H9 (cell line): ENCODE measurements around the gene ZNF530. TPM values are rescaled to one million over a fixed set of nuclear protein-coding genes. Genes with fewer than 3 reads are reported as not detected.

Source experiments
- DNase-seq: peaks from one replicate; pipeline ENCODE4 v3.0.0-alpha.2; 2017
- H2AFZ ChIP-seq: one replicate; pipeline ENCODE4 v1.6.1; 2013; ENCODE audit warnings: mild to moderate bottlenecking, low read length, control low read depth, moderate library complexity
- H2AK5ac ChIP-seq: 2 replicates; pipeline ENCODE4 v1.6.1; 2013; ENCODE audit warnings: low read length, control low read depth, mixed read lengths; ENCODE audit not compliant: insufficient read length
- H2BK120ac ChIP-seq: one replicate; pipeline ENCODE4 v1.6.1; 2013; ENCODE audit warnings: low read depth, mild to moderate bottlenecking, low read length, control low read depth, inconsistent platforms; ENCODE audit not compliant: poor library complexity, severe bottlenecking
- H2BK12ac ChIP-seq: 2 replicates; pipeline ENCODE4 v1.6.1; 2013; ENCODE audit warnings: low read length, control low read depth, mixed read lengths, low read depth; ENCODE audit not compliant: insufficient read length
- H2BK15ac ChIP-seq: 2 replicates; pipeline ENCODE4 v1.6.1; 2013; ENCODE audit warnings: low read depth, low read length, control low read depth
- H2BK20ac ChIP-seq: one replicate; pipeline ENCODE4 v1.6.1; 2013; ENCODE audit warnings: low read depth, mild to moderate bottlenecking, low read length, control low read depth, inconsistent platforms; ENCODE audit not compliant: poor library complexity, severe bottlenecking
- H2BK5ac ChIP-seq: 2 replicates; pipeline ENCODE4 v1.6.1; 2013; ENCODE audit warnings: low read length, control low read depth, mixed read lengths; ENCODE audit not compliant: insufficient read length
- H3K14ac ChIP-seq: 2 replicates; pipeline ENCODE4 v1.6.1; 2013; ENCODE audit warnings: low read length, control low read depth; ENCODE audit not compliant: insufficient read depth
- H3K18ac ChIP-seq: 2 replicates; pipeline ENCODE4 v1.6.1; 2013; ENCODE audit warnings: low read depth, mild to moderate bottlenecking, mixed read lengths, low read length, control low read depth; ENCODE audit not compliant: insufficient read length
- H3K23ac ChIP-seq: 2 replicates; pipeline ENCODE4 v1.6.1; 2013; ENCODE audit warnings: low read length, control low read depth, mixed read lengths, low read depth; ENCODE audit not compliant: insufficient read length
- H3K23me2 ChIP-seq: 2 replicates; pipeline ENCODE4 v1.6.1; 2013; ENCODE audit warnings: low read depth, mild to moderate bottlenecking, mixed read lengths, low read length, control low read depth; ENCODE audit not compliant: insufficient read length, poor library complexity, severe bottlenecking
- H3K27ac ChIP-seq: 2 replicates; pipeline ENCODE4 v1.5.1; 2013; ENCODE audit warnings: low read length, control low read depth, mixed read lengths, low read depth; ENCODE audit not compliant: insufficient read length
- H3K27me3 ChIP-seq: 2 replicates; pipeline ENCODE4 v1.6.1; 2013; ENCODE audit warnings: low read length, control low read depth, inconsistent platforms; ENCODE audit not compliant: insufficient read depth
- H3K4ac ChIP-seq: 2 replicates; pipeline ENCODE4 v1.6.1; 2013; ENCODE audit warnings: low read depth, mild to moderate bottlenecking, control low read depth, inconsistent platforms, low read length, moderate library complexity
- H3K4me1 ChIP-seq: 2 replicates; pipeline ENCODE4 v1.6.1; 2013; ENCODE audit warnings: low read length, control low read depth, inconsistent platforms; ENCODE audit not compliant: insufficient read depth
- H3K4me2 ChIP-seq: 2 replicates; pipeline ENCODE4 v1.6.1; 2013; ENCODE audit warnings: low read length, control low read depth, mixed read lengths; ENCODE audit not compliant: insufficient read length, insufficient read depth
- H3K56ac ChIP-seq: 2 replicates; pipeline ENCODE4 v1.6.1; 2013; ENCODE audit warnings: low read depth, mild to moderate bottlenecking, mixed read lengths, low read length, control low read depth; ENCODE audit not compliant: insufficient read length
- H3K79me1 ChIP-seq: 2 replicates; pipeline ENCODE4 v1.6.1; 2013; ENCODE audit warnings: low read depth, mild to moderate bottlenecking, moderate library complexity, low read length, control low read depth, inconsistent platforms; ENCODE audit not compliant: insufficient read depth, poor library complexity, severe bottlenecking
- H3K79me2 ChIP-seq: 2 replicates; pipeline ENCODE4 v1.6.1; 2013; ENCODE audit warnings: low read length, control low read depth, inconsistent platforms; ENCODE audit not compliant: insufficient read depth
- H3K9ac ChIP-seq: 2 replicates; pipeline ENCODE4 v1.6.1; 2013; ENCODE audit warnings: low read length, control low read depth, mixed read lengths; ENCODE audit not compliant: insufficient read length; ENCODE audit errors: extremely low read depth
- H3K9me3 ChIP-seq: one replicate; pipeline ENCODE4 v1.6.1; 2013; ENCODE audit warnings: low read depth, low read length, inconsistent platforms; ENCODE audit not compliant: control insufficient read depth
- H3T11ph ChIP-seq: one replicate; pipeline ENCODE4 v1.6.1; 2013; ENCODE audit warnings: mild to moderate bottlenecking, low read length, control low read depth, inconsistent platforms
- H4K20me1 ChIP-seq: one replicate; pipeline ENCODE4 v1.6.1; 2013; ENCODE audit not compliant: control insufficient read depth, insufficient read length, insufficient read depth
- H4K5ac ChIP-seq: 2 replicates; pipeline ENCODE4 v1.6.1; 2013; ENCODE audit warnings: low read depth, mild to moderate bottlenecking, mixed read lengths, low read length, control low read depth; ENCODE audit not compliant: insufficient read length
- H4K8ac ChIP-seq: replicated peaks from 2 replicates; pipeline ENCODE4 v1.6.1; 2013; ENCODE audit warnings: low read length, control low read depth, mixed read lengths, low read depth; ENCODE audit not compliant: insufficient read length
- H4K91ac ChIP-seq: 2 replicates; pipeline ENCODE4 v1.6.1; 2013; ENCODE audit warnings: low read depth, mild to moderate bottlenecking, moderate library complexity, mixed read lengths, low read length, control low read depth; ENCODE audit not compliant: insufficient read length
- H3K27ac Mint-ChIP-seq, 3 experiments: 2 replicates in 2 of 3; 3 replicates in 1 of 3; pipeline ENCODE4 v1.8.0; 2020 to 2021; ENCODE audit warnings: mixed read lengths in 3 of 3, mild to moderate bottlenecking in 1 of 3, moderate library complexity in 1 of 3
- H3K27me3 Mint-ChIP-seq: 2 replicates; pipeline ENCODE4 v1.8.0; 2021; ENCODE audit warnings: low read depth, mild to moderate bottlenecking, moderate library complexity, mixed read lengths
- H3K36me3 Mint-ChIP-seq, 3 experiments: 2 replicates in 2 of 3; 3 replicates in 1 of 3; pipeline ENCODE4 v1.8.0; 2020 to 2021; ENCODE audit warnings: low read depth in 3 of 3, mixed read lengths in 3 of 3; ENCODE audit not compliant: insufficient read depth in 1 of 3
- H3K4me1 Mint-ChIP-seq, 2 experiments: 2 replicates each; pipeline ENCODE4 v1.8.0; 2020; ENCODE audit warnings: mixed read lengths in 2 of 2
- H3K4me3 Mint-ChIP-seq, 2 experiments: 2 replicates in 1 of 2; 3 replicates in 1 of 2; pipeline ENCODE4 v1.8.0; 2020 to 2021; ENCODE audit warnings: mild to moderate bottlenecking in 2 of 2, mixed read lengths in 2 of 2, moderate library complexity in 1 of 2
- H3K9me3 Mint-ChIP-seq, 2 experiments: 2 replicates in 1 of 2; 3 replicates in 1 of 2; pipeline ENCODE4 v1.8.0; 2020; ENCODE audit warnings: mild to moderate bottlenecking in 2 of 2, mixed read lengths in 2 of 2, moderate library complexity in 1 of 2
- CTCF ChIP-seq: fragments of 200-600 bp; sonication (generic); conservative IDR thresholded peaks from 3 replicates; pipeline ENCODE4 v1.8.0; 2021; ENCODE audit warnings: antibody characterized with exemption, mild to moderate bottlenecking
- total RNA-seq: library from RNA; stranded (reverse); gene quantifications from 2 replicates; pipeline ENCODE4 v1.2.1, GENCODE V29; 2021

The ZNF530 gene
- total RNA-seq, 1 experiment from 2014 or later: 9.3 TPM

GRCh38 chr19:57623091-57623490 lies 23.4 kb downstream of the ZNF530 start:
- no peak for DNase-seq
- Mint-ChIP-seq H3K9me3 (peaks cover 70 to 75% of the 10 kb centered on the region in 2 experiments), H3K4me1 (no peaks in the 10 kb centered on the region), H3K27ac (no peak overlapping the region), H3K27me3 (no peaks in the 10 kb centered on the region; the same call in none of the 2 replicates), H3K36me3 (peaks cover 71 to 75% (median 74%) of the 10 kb centered on the region in 3 experiments), H3K4me3 (no peak overlapping the region)
- Histone ChIP-seq H2BK15ac (no peak overlapping the region), H3K79me2 (peaks cover 10% of the 10 kb centered on the region; the same call in 1 of the 2 replicates), H3K27me3 (no peaks in the 10 kb centered on the region), H3K14ac (no peak overlapping the region), H2AK5ac (no peak overlapping the region), H3K27ac (no peak overlapping the region), H3K56ac (no peak overlapping the region), H4K20me1 (no peaks in the 10 kb centered on the region), H2AFZ (no peak overlapping the region), H3K18ac (no peak overlapping the region), H3K23me2 (no peaks in the 10 kb centered on the region), H4K5ac (no peak overlapping the region), H2BK20ac (no peak overlapping the region), H4K91ac (no peak overlapping the region), H3K4me1 (no peaks in the 10 kb centered on the region), H2BK120ac (no peak overlapping the region), H3K9me3 (peaks cover 49% of the 10 kb centered on the region), H3K79me1 (no peaks in the 10 kb centered on the region), H3K9ac (no peak overlapping the region), H3K23ac (no peak overlapping the region), H3T11ph (no peak overlapping the region), H3K4me2 (no peak overlapping the region), H3K4ac (no peak overlapping the region), H2BK12ac (no peak overlapping the region), H4K8ac (no peak overlapping the region), H2BK5ac (no peak overlapping the region)
- no peak for TF ChIP-seq CTCF
